Measurements from ENCODE around the gene TRAPPC12.

TRAPPC12 gene

GRCh38 chr2:3409627-3410170 lies 30.2 kb downstream of the TRAPPC12 start:
- DNase-seq, result no peak

- no peak for DNase-seq
Observed at GRCh38 chr2:3411103-3411502, 31.6 kb downstream of the TRAPPC12 start.

GRCh38 chr2:3413697-3414096 lies 34.2 kb downstream of the TRAPPC12 start:
- DNase-seq, result no peak

- no peak for DNase-seq
Observed at GRCh38 chr2:3414133-3414860, 34.8 kb downstream of the TRAPPC12 start.

GRCh38 chr2:3418766-3419404 lies 39.4 kb downstream of the TRAPPC12 start:
- DNase-seq, result no peak

GRCh38 chr2:3420076-3420768 lies 40.7 kb downstream of the TRAPPC12 start:
- DNase-seq, result no peak

GRCh38 chr2:3420769-3421397 lies 41.4 kb downstream of the TRAPPC12 start:
- DNase-seq, result no peak

GRCh38 chr2:3421580-3421979 lies 42.1 kb downstream of the TRAPPC12 start:
- no peak for DNase-seq

- DNase-seq, result no peak
Observed at GRCh38 chr2:3422161-3422779, 42.8 kb downstream of the TRAPPC12 start.

- DNase-seq, result peak; percentile 92
Observed at GRCh38 chr2:3423492-3424170, 44.1 kb downstream of the TRAPPC12 start.

GRCh38 chr2:3424171-3424795 lies 44.8 kb downstream of the TRAPPC12 start:
- no peak for DNase-seq

- DNase-seq, result no peak
Observed at GRCh38 chr2:3426615-3427014, 47.1 kb downstream of the TRAPPC12 start.

GRCh38 chr2:3427272-3427671 lies 47.8 kb downstream of the TRAPPC12 start:
- DNase-seq, result no peak

- DNase-seq, result no peak
Observed at GRCh38 chr2:3428577-3428976, 49.1 kb downstream of the TRAPPC12 start.

GRCh38 chr2:3429066-3429610 lies 49.6 kb downstream of the TRAPPC12 start:
- DNase-seq, result no peak

GRCh38 chr2:3430172-3430571 lies 50.7 kb downstream of the TRAPPC12 start:
- DNase-seq, result no peak

- DNase-seq, result no peak
Observed at GRCh38 chr2:3430740-3431490, 51.4 kb downstream of the TRAPPC12 start.

- no peak for DNase-seq
Observed at GRCh38 chr2:3432067-3432466, 52.6 kb downstream of the TRAPPC12 start.

- DNase-seq, result no peak
Observed at GRCh38 chr2:3432693-3433338, 53.3 kb downstream of the TRAPPC12 start.

- DNase-seq, result no peak
Observed at GRCh38 chr2:3433339-3433699, 53.8 kb downstream of the TRAPPC12 start.

All from stimulated activated CD8-positive, alpha-beta memory T cell treated with anti-CD3 and anti-CD28 coated beads, Interleukin-4, amount 100 ng/mL, for 48 hours (primary cell).